Progenitor cell of endocrine pancreas (in vitro differentiated cells): ENCODE data around the gene USE1. TPM values are rescaled to one million over a fixed set of nuclear protein-coding genes. Genes with fewer than 3 reads are reported as not detected.
"Not testable (repeated sequence)": the region's sequence is repeated elsewhere in the genome, so short reads cannot be mapped to it uniquely, and the experiment has no call there.

Experiments used
- DNase-seq: peaks from one replicate; pipeline ENCODE4 v3.0.0; 2021; ENCODE audit warnings: low spot score; ENCODE audit not compliant: unreplicated experiment
- H3K27ac Mint-ChIP-seq: 2 replicates; pipeline ENCODE4 v1.8.0; 2021; ENCODE audit warnings: mild to moderate bottlenecking, moderate library complexity, mixed read lengths
- H3K27me3 Mint-ChIP-seq: 2 replicates; pipeline ENCODE4 v1.8.0; 2021; ENCODE audit warnings: mixed read lengths
- H3K36me3 Mint-ChIP-seq: 2 replicates; pipeline ENCODE4 v1.8.0; 2022; ENCODE audit warnings: mixed read lengths; ENCODE audit not compliant: insufficient read depth
- H3K4me1 Mint-ChIP-seq: 2 replicates; pipeline ENCODE4 v1.8.0; 2021; ENCODE audit warnings: low read depth, mixed read lengths
- H3K4me3 Mint-ChIP-seq: 2 replicates; pipeline ENCODE4 v1.8.0; 2021; ENCODE audit warnings: low read depth, mild to moderate bottlenecking, moderate library complexity, mixed read lengths
- H3K9me3 Mint-ChIP-seq: 2 replicates; pipeline ENCODE4 v1.8.0; 2021; ENCODE audit warnings: low read depth, mixed read lengths
- CTCF ChIP-seq: fragments of 200-600 bp; sonication (generic); IDR thresholded peaks from one replicate; pipeline ENCODE4 v1.5.0; 2021; ENCODE audit warnings: antibody characterized with exemption, mild to moderate bottlenecking; ENCODE audit not compliant: unreplicated experiment
- total RNA-seq: library from RNA; stranded (reverse); gene quantifications from 2 replicates; pipeline ENCODE4 v1.2.1, GENCODE V29; 2021

Gene USE1
- total RNA-seq, 1 donor from 2014 or later, result 27.2 TPM

- H3K4me1 Mint-ChIP-seq, result no peaks in the 10 kb centered on the region
These were observed 30.8 kb upstream of the USE1 start for GRCh38 chr19:17184371-17184841.

GRCh38 chr19:17185590-17185989 lies 29.6 kb upstream of the USE1 start:
- Mint-ChIP-seq H3K36me3 (peaks cover 10% of the 10 kb centered on the region), H3K4me3 (no peak overlapping the region), H3K4me1 (no peaks in the 10 kb centered on the region), H3K27ac (no peak overlapping the region), H3K9me3 (no peaks in the 10 kb centered on the region), H3K27me3 (no peaks in the 10 kb centered on the region)
- no peak for DNase-seq
- no peak for TF ChIP-seq CTCF

More at GRCh38 chr19:17184371-17184841, 30.8 kb upstream of the USE1 start:
- no peak overlapping the region for H3K4me3 Mint-ChIP-seq
- TF ChIP-seq CTCF, result no peak
- peak overlapping the region; percentile 31 for H3K27ac Mint-ChIP-seq
- no peak for DNase-seq
- H3K27me3 Mint-ChIP-seq, result no peaks in the 10 kb centered on the region
- no peaks in the 10 kb centered on the region for H3K9me3 Mint-ChIP-seq
- peaks cover 10% of the 10 kb centered on the region for H3K36me3 Mint-ChIP-seq

GRCh38 chr19:17191736-17192135 lies 23.4 kb upstream of the USE1 start:
- not testable (repeated sequence) for H3K4me1 Mint-ChIP-seq, H3K4me3 Mint-ChIP-seq, H3K27me3 Mint-ChIP-seq, H3K27ac Mint-ChIP-seq, DNase-seq, H3K9me3 Mint-ChIP-seq
- peaks cover 11% of the 10 kb centered on the region for H3K36me3 Mint-ChIP-seq

- no peak overlapping the region for H3K4me3 Mint-ChIP-seq
- no peaks in the 10 kb centered on the region for H3K9me3 Mint-ChIP-seq
- DNase-seq, result no peak
- H3K27me3 Mint-ChIP-seq, result no peaks in the 10 kb centered on the region
- TF ChIP-seq CTCF, result no peak
- peaks cover 11% of the 10 kb centered on the region for H3K36me3 Mint-ChIP-seq
- no peak overlapping the region for H3K27ac Mint-ChIP-seq
- H3K4me1 Mint-ChIP-seq, result no peaks in the 10 kb centered on the region
These were observed 22.4 kb upstream of the USE1 start for GRCh38 chr19:17192751-17193150.

- Mint-ChIP-seq H3K27me3 (no peaks in the 10 kb centered on the region), H3K36me3 (peaks cover 19% of the 10 kb centered on the region), H3K9me3 (no peaks in the 10 kb centered on the region), H3K27ac (peak overlapping the region; percentile 11), H3K4me3 (no peak overlapping the region), H3K4me1 (no peaks in the 10 kb centered on the region)
- no peak for TF ChIP-seq CTCF
- no peak for DNase-seq
These were observed 20.5 kb upstream of the USE1 start for GRCh38 chr19:17194608-17195007.

- H3K9me3 Mint-ChIP-seq, result no peaks in the 10 kb centered on the region
- no peak for DNase-seq
- H3K27ac Mint-ChIP-seq, result no peak overlapping the region
- no peak for TF ChIP-seq CTCF
- no peaks in the 10 kb centered on the region for H3K4me1 Mint-ChIP-seq
- no peaks in the 10 kb centered on the region for H3K27me3 Mint-ChIP-seq
- peaks cover 19% of the 10 kb centered on the region for H3K36me3 Mint-ChIP-seq
- no peak overlapping the region for H3K4me3 Mint-ChIP-seq
These were observed 20.1 kb upstream of the USE1 start for GRCh38 chr19:17195106-17195505.
